HT-29 (cell line): Measurements from ENCODE around the gene TPST2. TPM values are rescaled to one million over a fixed set of nuclear protein-coding genes. Genes with fewer than 3 reads are reported as not detected.

Experiments
- small RNA-seq: library from RNA; depleted of rRNA; stranded (forward); fragments of <200 nt; gene quantifications from one replicate; pipeline ENCODE3, GENCODE V24; 2014
- total RNA-seq: library from RNA; depleted of rRNA; stranded (reverse); fragments of >200 nt; shearing (Covaris generic); gene quantifications from 2 replicates; pipeline ENCODE4 v1.2.3, GENCODE V29; 2014; rRNA removed

Gene TPST2
- total RNA-seq, 1 experiment from 2014 or later: 13.4 TPM

Small RNA genes within 50 kb of the gene (small RNA-seq; reads per million reads assigned to genes)
- gene MIR548J: not detected

Other genes starting within 250 kb of the TPST2 start
- gene ASPHD2, start 160.9 kb downstream of the TPST2 start, total RNA-seq: 0.16 and 0.20 TPM in 2 replicates
- gene HPS4, start 106.3 kb downstream of the TPST2 start, total RNA-seq: 24.3 and 26.6 TPM in 2 replicates
- gene SRRD, start 106.3 kb downstream of the TPST2 start, total RNA-seq: 7.3 and 11.4 TPM in 2 replicates
- gene TFIP11, start 77.7 kb downstream of the TPST2 start, total RNA-seq: 17.9 and 19.4 TPM in 2 replicates
- gene CRYBB1, start 27.9 kb upstream of the TPST2 start, total RNA-seq: not detected in 2 replicates
- not detected in 2 replicates for gene CRYBA4, start 31.8 kb upstream of the TPST2 start, total RNA-seq
- 0.23 and 0.31 TPM in 2 replicates for gene MIAT, start 67.5 kb upstream of the TPST2 start, total RNA-seq